ENCODE results near the gene FREM2.

- TF ChIP-seq FUS (optimal IDR thresholded peaks at IDR 0.05; ENCODE audit: low read depth, low read length) (no peak), RBM15 (IDR thresholded peaks at IDR 0.05; ENCODE audit: insufficient read depth, low read length) (no peak), SRSF7 (optimal IDR thresholded peaks at IDR 0.05; ENCODE audit: low read depth, low read length) (no peak), CTCF (IDR thresholded peaks at IDR 0.05 in 2 of 3, conservative IDR thresholded peaks at IDR 0.05 in 1 of 3; ENCODE audit: insufficient read depth in 2 of 3, low read depth in 1 of 3, low read length in 3 of 3) (no peak), ARID3A (IDR thresholded peaks at IDR 0.05; ENCODE audit: borderline replicate concordance, low read depth, low read length) (no peak)
These were observed 211.6 kb downstream of the FREM2 start for GRCh38 chr13:38898481-38898880.
